ENCODE results near the gene ST7L.

DNA sequence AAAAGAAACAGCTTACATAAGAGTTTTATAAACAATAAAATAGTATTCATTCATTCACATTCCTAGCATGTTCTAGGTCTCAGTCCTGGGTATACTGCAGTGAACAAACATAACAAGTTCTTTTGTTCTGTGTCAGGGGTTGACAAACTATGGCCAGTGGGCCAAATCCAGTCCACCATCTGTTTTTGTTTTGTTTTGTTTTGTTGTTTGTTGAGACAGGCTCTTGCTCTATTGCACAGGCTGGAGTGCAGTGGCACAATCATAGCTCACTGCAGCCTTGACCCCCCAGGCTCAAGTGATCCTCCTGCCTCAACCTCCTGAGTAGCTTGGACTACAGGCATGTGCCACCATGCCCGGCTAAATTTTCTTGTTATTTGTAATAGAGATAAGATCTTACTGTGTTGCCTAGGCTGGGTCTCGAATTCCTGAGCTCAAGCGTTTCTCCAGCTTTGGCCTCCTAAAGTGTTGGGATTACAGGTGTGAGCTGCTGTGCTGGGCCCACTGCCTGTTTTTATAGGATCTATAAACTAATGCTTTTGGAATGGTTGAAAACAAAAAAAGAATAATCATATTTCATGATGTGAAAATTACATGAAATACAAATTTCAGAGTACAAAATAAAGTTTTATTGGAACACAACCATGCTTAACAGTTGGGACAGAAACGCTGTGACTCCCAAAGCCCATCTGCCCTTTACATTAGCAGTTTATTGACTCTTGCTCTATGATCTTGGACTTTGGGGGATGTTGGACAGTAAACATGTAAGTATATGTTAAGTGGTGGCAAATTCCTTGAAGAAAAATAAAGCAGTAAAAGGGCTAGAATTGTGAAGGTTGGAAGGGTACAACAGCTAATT lies 18.5 kb upstream of the ST7L start:
- TF ChIP-seq CTCF (IDR thresholded peaks at IDR 0.05) (no peak), POLR2A (IDR thresholded peaks at IDR 0.05) (no peak)

All from uterus (tissue), 2 donors.